GM12873 (cell line): ENCODE results near the gene UTF1.

ENCODE experiments used
- CTCF ChIP-seq: IDR thresholded peaks from 2 replicates; pipeline ENCODE4 v1.5.1; 2012; ENCODE audit warnings: low read depth, mild to moderate bottlenecking, moderate library complexity, low read length, control low read depth; ENCODE audit not compliant: insufficient read depth; ENCODE audit errors: missing control alignments

The UTF1 gene

GRCh38 chr10:133211959-133212852 lies 17.8 kb upstream of the UTF1 start:
- TF ChIP-seq CTCF = no peak

GRCh38 chr10:133212853-133213494 lies 17.0 kb upstream of the UTF1 start:
- no peak for TF ChIP-seq CTCF

DNA sequence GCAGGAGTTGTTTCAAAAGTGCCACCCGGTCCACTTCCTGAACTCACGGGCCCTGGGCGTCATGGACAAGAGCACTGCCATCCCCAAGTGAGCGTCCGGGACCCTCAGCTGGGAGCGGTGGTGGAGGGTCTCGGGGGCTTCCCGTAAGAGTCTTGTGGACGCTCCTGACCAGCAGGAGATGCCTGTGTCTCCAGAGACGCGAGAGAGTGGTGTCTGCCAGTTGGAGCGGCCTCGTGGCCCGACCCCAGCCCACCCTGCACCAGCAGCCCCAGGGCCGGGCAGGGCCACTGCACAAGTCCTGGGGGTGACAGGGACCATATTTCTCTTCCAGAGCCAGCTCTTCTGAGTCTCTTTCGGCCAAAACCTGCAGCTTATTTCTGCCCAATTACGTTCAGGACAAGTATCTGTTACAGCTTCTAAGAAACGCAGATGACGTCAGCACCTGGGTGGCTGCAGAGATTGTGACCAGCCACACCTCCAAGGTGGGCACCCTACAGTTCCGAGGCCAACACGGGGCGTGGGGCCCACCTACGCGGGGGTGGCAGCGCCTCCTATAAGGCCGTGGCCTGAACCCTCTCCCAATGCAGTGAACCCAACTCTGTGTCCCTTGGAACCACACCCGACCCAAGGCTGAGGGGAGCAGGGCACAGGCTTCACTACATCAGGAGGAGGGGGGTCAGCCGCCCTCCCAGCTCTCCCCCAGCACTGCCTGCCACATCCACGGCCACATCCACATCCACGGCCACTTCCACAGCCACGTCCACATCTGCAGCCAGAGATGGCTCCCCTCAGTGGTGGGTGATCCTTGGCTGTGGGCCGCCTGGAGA lies 16.2 kb upstream of the UTF1 start:
- no peak for TF ChIP-seq CTCF

DNA sequence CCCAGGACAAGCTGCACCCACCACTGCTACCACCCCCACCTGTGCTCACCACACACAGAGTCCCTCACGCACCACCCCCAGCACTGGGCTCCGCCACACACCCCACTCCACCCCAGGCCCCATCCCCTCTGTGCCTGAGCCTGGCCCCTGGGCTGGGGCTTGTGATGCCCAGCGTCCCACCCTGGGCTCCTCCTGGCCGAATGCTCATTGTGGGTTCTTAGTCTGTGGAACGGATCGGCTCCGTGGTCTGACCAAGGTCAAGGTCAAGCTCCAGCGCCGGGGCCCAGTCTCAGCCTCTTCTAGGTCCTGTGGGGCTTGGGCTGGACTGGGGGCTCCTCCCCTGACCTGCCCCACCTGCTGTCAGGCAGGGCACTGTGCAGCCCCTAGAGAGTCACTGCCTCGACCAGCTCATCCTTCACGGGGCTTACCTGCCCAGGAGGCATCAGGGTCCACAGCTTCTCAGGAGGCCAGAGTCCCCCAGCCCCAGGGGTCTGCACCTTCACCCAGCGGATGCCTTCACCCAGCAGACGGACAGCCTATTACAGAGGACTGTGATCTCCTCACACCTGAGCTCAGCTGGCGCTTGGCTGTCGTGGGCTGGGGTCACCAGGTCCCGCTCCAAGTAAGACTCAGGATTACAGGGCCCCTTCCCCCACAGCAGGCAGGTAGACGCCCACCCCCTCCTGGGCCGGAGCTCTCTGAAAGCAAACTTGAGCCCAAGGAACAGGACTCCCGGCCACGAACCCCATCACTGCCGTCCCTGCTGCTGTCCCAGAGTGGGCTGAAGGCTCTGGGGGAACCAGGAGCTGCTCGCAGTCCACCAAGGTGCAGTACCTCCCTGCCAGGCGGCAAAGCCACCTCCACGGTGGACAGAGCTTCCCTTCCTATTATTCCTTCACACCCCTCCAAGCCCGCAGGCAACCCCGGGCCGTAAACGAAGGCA lies 15.3 kb upstream of the UTF1 start:
- TF ChIP-seq CTCF = no peak

DNA sequence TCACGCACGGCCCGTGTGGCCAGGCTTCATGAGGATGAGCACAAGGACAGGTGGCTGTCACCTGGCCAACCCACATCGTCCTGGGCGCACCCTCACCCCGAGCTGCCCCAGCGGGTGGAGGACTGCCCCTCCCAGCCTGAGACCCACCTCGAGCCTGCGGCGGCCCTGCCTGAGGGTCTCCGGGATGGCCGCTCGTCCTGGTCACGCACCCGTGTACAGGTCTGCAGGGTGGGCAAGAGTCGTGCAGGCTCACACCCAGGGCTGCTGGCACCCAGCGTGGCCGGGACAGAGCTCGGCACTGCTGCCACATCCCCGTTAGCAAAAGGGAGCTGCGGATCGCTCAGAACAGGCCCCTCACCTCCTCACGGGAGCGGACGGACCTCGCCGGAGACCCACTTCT lies 14.4 kb upstream of the UTF1 start:
- no peak for TF ChIP-seq CTCF

DNA sequence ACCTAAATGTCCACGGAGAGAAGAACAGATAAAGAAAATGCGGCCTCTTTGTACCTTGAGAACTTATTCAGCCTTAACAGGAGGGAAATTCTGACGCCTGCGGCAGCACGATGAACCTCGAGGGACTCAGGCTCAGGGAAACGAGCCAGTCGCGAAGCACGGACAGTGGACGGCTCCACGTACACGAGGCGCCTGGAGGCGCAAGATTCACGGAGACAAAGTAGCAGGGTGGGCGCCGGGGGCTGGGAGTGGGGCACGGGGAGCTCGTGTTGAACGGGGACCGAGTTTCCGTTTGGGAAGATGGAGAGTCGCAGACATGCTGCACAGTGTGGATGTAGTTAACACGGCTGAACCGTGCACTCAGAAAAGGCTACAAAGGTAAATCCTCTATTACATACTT lies 13.2 kb upstream of the UTF1 start:
- no peak for TF ChIP-seq CTCF
